HG02588 (cell line): ENCODE measurements around the gene DST.

Experiments
- ATAC-seq: cut with Tn5 transposase; IDR thresholded peaks from one replicate; pipeline ENCODE4 v1.9.1; 2021; ENCODE audit warnings: mild to moderate bottlenecking, moderate library complexity; ENCODE audit not compliant: unreplicated experiment

DST gene

GRCh38 chr6:56624728-56625069 lies 18.0 kb downstream of the DST start:
- no peak for ATAC-seq

- no peak for ATAC-seq
These were observed 18.5 kb downstream of the DST start for GRCh38 chr6:56624046-56624727.

- ATAC-seq: no peak
These were observed 22.3 kb downstream of the DST start for GRCh38 chr6:56620229-56620868.

GRCh38 chr6:56618050-56618449 lies 24.6 kb downstream of the DST start:
- ATAC-seq: no peak

GRCh38 chr6:56616967-56617366 lies 25.7 kb downstream of the DST start:
- no peak for ATAC-seq

GRCh38 chr6:56613247-56613851 lies 29.3 kb downstream of the DST start:
- ATAC-seq: no peak

GRCh38 chr6:56608332-56608731 lies 34.4 kb downstream of the DST start:
- no peak for ATAC-seq

- no peak for ATAC-seq
These were observed 35.5 kb downstream of the DST start for GRCh38 chr6:56607111-56607752.

- ATAC-seq: no peak
These were observed 37.3 kb downstream of the DST start for GRCh38 chr6:56605435-56605834.

- no peak for ATAC-seq
These were observed 38.5 kb downstream of the DST start for GRCh38 chr6:56604186-56604585.

- no peak for ATAC-seq
These were observed 41.3 kb downstream of the DST start for GRCh38 chr6:56601390-56601789.

GRCh38 chr6:56595490-56596122 lies 47.1 kb downstream of the DST start:
- ATAC-seq: peak; percentile 31

- ATAC-seq: no peak
These were observed 48.0 kb downstream of the DST start for GRCh38 chr6:56594699-56595098.

- ATAC-seq: peak; percentile 87
These were observed 48.8 kb downstream of the DST start for GRCh38 chr6:56593801-56594318.

GRCh38 chr6:56582236-56582635 lies 60.5 kb downstream of the DST start:
- ATAC-seq: no peak

GRCh38 chr6:56581296-56581925 lies 61.3 kb downstream of the DST start:
- no peak for ATAC-seq

- no peak for ATAC-seq
These were observed 62.4 kb downstream of the DST start for GRCh38 chr6:56580271-56580670.

GRCh38 chr6:56579155-56579851 lies 63.4 kb downstream of the DST start:
- ATAC-seq: no peak

GRCh38 chr6:56575736-56576135 lies 67.0 kb downstream of the DST start:
- no peak for ATAC-seq

GRCh38 chr6:56574292-56574691 lies 68.4 kb downstream of the DST start:
- ATAC-seq: no peak
